HG03342 (cell line): ENCODE data around the gene DCAF8.
"Not testable (repeated sequence)": the region's sequence is repeated elsewhere in the genome, so short reads cannot be mapped to it uniquely, and the experiment has no call there.

Experiments used
- ATAC-seq: cut with Tn5 transposase; IDR thresholded peaks from one replicate; pipeline ENCODE4 v1.9.1; 2021; ENCODE audit warnings: mild to moderate bottlenecking, moderate library complexity; ENCODE audit not compliant: unreplicated experiment

The DCAF8 gene

GRCh38 chr1:160261893-160262794, at the start of gene DCAF8:
Gene DCAF8 (minus strand): TSS chr1:160262549. CDS start chr1:160244008, 18,541 bp downstream.
- ATAC-seq, result peak; percentile 75

GRCh38 chr1:160309571-160309970, 47.2 kb upstream of the DCAF8 start:
- no peak for ATAC-seq

GRCh38 chr1:160309185-160309557, 46.8 kb upstream of the DCAF8 start:
- no peak for ATAC-seq

GRCh38 chr1:160308451-160309184, 46.3 kb upstream of the DCAF8 start:
- ATAC-seq, result no peak

GRCh38 chr1:160307118-160307791, 44.9 kb upstream of the DCAF8 start:
- no peak for ATAC-seq

- ATAC-seq, result no peak
Measured at GRCh38 chr1:160300173-160300572, 37.8 kb upstream of the DCAF8 start.

- no peak for ATAC-seq
Measured at GRCh38 chr1:160296036-160296435, 33.7 kb upstream of the DCAF8 start.

GRCh38 chr1:160293020-160293968, 30.9 kb upstream of the DCAF8 start:
- ATAC-seq, result no peak

- peak; percentile 67 for ATAC-seq
Measured at GRCh38 chr1:160291248-160292220, 29.2 kb upstream of the DCAF8 start.

- not testable (repeated sequence) for ATAC-seq
Measured at GRCh38 chr1:160287769-160288168, 25.4 kb upstream of the DCAF8 start.

GRCh38 chr1:160285506-160285905, 23.2 kb upstream of the DCAF8 start:
- no peak for ATAC-seq

- ATAC-seq, result peak; percentile 96
Measured at GRCh38 chr1:160284782-160285344, 22.5 kb upstream of the DCAF8 start, which contains the start of gene PEX19. Gene PEX19 (minus strand): TSS chr1:160285133. CDS start chr1:160285124, 9 bp downstream.

GRCh38 chr1:160284220-160284781, 22.0 kb upstream of the DCAF8 start:
- ATAC-seq, result peak; percentile 13

- no peak for ATAC-seq
Measured at GRCh38 chr1:160282807-160283206, 20.5 kb upstream of the DCAF8 start.

- ATAC-seq, result no peak
Measured at GRCh38 chr1:160277987-160278386, 15.6 kb upstream of the DCAF8 start.

- ATAC-seq, result no peak
Measured at GRCh38 chr1:160277330-160277729, 15.0 kb upstream of the DCAF8 start.

GRCh38 chr1:160271025-160271424, 8.7 kb upstream of the DCAF8 start:
- no peak for ATAC-seq

- ATAC-seq, result no peak
Measured at GRCh38 chr1:160267284-160267991, 5.1 kb upstream of the DCAF8 start.
